Lower lobe of right lung (tissue), 2 donors: ENCODE results near the gene OR4C45. TPM values are rescaled to one million over a fixed set of nuclear protein-coding genes. Genes with fewer than 3 reads are reported as not detected.

Source experiments
- ATAC-seq, 2 donors: fragments of 200-7000 bp; cut with Tn5 transposase; one replicate each; pipeline ENCODE4 v1.9.1; 2020 to 2022; ENCODE audit warnings: mild to moderate bottlenecking in 2 of 2, moderate library complexity in 2 of 2
- DNase-seq: peaks from one replicate; pipeline ENCODE4 v3.0.0-alpha.2; 2020
- H3K27ac ChIP-seq: fragments of 200-600 bp; one replicate; pipeline ENCODE4 v1.8.0; 2022
- H3K27me3 ChIP-seq: fragments of 200-600 bp; one replicate; pipeline ENCODE4 v1.8.0; 2022; ENCODE audit warnings: low read depth
- H3K36me3 ChIP-seq: fragments of 200-600 bp; one replicate; pipeline ENCODE4 v1.8.0; 2022; ENCODE audit warnings: mild to moderate bottlenecking
- H3K4me1 ChIP-seq: fragments of 200-600 bp; one replicate; pipeline ENCODE4 v1.8.0; 2022
- H3K4me3 ChIP-seq: fragments of 200-600 bp; one replicate; pipeline ENCODE4 v1.8.0; 2022; ENCODE audit warnings: mild to moderate bottlenecking
- H3K9me3 ChIP-seq: fragments of 200-600 bp; one replicate; pipeline ENCODE4 v1.8.0; 2022
- intact Hi-C: fragments of 100-400 bp; cut with DNase I; formaldehyde crosslinking; loops from one replicate; pipeline ENCODE4 v1.11.0; 2022
- total RNA-seq: library from RNA; stranded (reverse); fragmentation: NEBNext Ultra II Directional; extraction: Animal tissue kit (Norgen Biotek cat#: 25700); gene quantifications from one replicate; pipeline ENCODE4 v1.2.1, GENCODE V29; 2021
- TF ChIP-seq, protein P1 (sequence below): fragments of 200-600 bp; IDR thresholded peaks from one replicate; pipeline ENCODE4 v1.8.0; 2022; ENCODE audit warnings: antibody characterized with exemption, mild to moderate bottlenecking
- donor health status: DM: no; HTN: yes; CAD: no; lungs with severe emphysema.

Gene OR4C45
- total RNA-seq, 1 donor from 2014 or later, result not detected

DNA sequence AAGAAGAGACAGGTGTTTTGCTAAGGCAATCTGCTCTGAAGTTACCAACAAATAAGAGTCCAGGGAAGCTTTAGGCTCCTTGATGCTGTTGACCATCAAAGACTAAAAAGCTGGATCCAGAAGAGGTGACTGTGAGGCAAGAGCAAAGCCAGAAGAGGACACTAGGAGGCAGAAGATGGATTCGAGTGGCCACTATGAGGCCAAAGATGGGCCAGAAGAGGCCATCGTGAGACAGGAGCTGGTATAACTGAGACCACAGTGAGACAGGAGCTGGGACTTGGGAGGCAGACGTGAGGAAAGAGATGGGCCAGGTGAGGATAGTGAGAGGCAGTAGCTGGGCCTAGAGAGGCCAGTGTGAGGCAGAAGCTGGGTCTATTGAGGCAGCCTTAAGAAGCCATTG lies 37.7 kb downstream of the OR4C45 start:
- ATAC-seq (no peak), DNase-seq (no peak)
- Histone ChIP-seq H3K36me3 (no peaks in the 10 kb centered on the region), H3K27me3 (no peaks in the 10 kb centered on the region), H3K4me1 (no peaks in the 10 kb centered on the region), H3K4me3 (no peak overlapping the region), H3K9me3 (no peaks in the 10 kb centered on the region), H3K27ac (no peak overlapping the region)
- intact Hi-C loops, result no loop called here
- TF ChIP-seq, protein P1, sequence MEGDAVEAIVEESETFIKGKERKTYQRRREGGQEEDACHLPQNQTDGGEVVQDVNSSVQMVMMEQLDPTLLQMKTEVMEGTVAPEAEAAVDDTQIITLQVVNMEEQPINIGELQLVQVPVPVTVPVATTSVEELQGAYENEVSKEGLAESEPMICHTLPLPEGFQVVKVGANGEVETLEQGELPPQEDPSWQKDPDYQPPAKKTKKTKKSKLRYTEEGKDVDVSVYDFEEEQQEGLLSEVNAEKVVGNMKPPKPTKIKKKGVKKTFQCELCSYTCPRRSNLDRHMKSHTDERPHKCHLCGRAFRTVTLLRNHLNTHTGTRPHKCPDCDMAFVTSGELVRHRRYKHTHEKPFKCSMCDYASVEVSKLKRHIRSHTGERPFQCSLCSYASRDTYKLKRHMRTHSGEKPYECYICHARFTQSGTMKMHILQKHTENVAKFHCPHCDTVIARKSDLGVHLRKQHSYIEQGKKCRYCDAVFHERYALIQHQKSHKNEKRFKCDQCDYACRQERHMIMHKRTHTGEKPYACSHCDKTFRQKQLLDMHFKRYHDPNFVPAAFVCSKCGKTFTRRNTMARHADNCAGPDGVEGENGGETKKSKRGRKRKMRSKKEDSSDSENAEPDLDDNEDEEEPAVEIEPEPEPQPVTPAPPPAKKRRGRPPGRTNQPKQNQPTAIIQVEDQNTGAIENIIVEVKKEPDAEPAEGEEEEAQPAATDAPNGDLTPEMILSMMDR, result no peak

DNA sequence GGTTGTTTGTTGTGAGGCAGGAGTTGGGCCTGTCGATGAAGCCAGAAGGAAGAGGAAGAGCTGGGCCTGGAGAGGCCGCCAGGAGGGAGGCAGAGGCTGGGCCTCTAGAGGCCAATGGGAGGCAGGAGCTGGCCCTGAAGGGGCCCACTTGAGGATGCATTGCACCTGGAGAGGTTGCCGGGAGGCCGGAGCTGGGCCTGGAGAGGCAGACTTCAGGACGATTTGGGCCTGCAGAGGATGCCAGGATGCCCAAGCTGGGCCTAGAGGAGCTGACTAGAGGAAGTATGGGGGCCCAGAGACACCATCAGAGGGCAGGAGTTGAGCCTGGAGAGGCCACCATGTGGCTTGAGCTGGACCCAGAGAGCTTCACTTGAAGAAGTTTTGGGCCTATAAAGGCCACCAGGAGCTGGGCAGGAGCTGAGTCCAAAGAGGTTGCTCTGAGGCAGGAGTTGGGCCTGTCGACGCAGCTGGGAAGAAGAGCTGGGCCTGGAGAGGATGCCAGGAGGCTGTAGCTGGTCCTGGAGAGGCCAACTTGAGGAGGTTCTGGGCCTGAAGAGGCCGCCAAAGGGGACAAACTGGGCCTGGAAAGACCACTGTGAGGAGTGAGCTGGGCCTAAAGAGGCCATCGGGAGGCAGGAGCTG lies 39.0 kb downstream of the OR4C45 start:
- ATAC-seq (no peak), DNase-seq (no peak)
- Histone ChIP-seq H3K27me3 (no peaks in the 10 kb centered on the region), H3K36me3 (no peaks in the 10 kb centered on the region), H3K4me1 (no peaks in the 10 kb centered on the region), H3K9me3 (no peaks in the 10 kb centered on the region), H3K4me3 (no peak overlapping the region), H3K27ac (no peak overlapping the region)
- TF ChIP-seq, protein P1, result no peak
- intact Hi-C loops, result no loop called here

DNA sequence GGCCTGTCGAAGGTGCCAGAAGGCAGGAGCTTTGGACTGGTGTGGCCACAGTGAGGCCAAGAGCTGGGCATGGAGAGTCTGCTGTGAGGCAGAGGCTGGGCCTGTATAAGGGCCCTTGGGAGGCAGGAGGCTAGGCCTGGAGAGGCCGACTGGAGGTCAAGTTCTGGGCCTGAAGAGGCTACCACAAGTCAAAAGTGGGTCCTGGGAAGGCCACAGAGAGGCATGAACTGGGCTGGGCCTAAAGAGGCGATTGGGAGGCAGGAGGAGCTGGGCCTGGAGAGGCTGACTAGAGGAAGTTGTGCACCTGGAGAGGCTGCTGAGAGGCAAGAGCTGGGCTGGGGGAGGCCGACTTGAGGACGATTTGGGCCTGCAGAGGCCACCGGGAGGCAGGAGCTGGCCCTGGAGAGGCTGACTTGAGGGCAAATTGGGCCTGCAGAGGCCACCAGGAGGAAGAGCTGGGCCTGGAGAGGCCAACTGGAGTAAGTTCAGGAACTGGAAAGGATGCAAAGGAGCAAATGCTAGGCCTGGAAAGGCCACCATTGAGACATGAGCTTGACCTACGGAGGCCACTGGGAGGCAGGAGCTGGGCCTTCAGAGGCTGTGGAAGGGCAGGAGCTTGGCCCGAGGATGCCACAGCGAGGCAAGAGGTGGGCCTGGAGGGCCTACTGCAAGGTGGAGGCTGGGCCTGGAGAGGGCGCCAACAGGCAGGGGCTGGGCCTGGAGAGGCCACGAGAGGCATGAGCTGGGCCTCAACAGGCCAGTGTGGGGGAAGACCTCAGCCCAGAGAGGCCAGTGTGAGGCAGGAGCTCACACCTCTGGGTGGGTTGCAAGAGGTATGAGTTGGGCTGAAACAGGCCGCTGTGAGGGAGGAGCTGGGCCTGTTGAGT lies 39.8 kb downstream of the OR4C45 start:
- Histone ChIP-seq H3K4me3 (no peak overlapping the region), H3K9me3 (peaks cover 3% of the 10 kb centered on the region), H3K36me3 (no peaks in the 10 kb centered on the region), H3K27ac (no peak overlapping the region), H3K27me3 (no peaks in the 10 kb centered on the region), H3K4me1 (no peaks in the 10 kb centered on the region)
- no peak for ATAC-seq
- no peak for DNase-seq
- intact Hi-C loops, result no loop called here
- TF ChIP-seq, protein P1, result no peak

DNA sequence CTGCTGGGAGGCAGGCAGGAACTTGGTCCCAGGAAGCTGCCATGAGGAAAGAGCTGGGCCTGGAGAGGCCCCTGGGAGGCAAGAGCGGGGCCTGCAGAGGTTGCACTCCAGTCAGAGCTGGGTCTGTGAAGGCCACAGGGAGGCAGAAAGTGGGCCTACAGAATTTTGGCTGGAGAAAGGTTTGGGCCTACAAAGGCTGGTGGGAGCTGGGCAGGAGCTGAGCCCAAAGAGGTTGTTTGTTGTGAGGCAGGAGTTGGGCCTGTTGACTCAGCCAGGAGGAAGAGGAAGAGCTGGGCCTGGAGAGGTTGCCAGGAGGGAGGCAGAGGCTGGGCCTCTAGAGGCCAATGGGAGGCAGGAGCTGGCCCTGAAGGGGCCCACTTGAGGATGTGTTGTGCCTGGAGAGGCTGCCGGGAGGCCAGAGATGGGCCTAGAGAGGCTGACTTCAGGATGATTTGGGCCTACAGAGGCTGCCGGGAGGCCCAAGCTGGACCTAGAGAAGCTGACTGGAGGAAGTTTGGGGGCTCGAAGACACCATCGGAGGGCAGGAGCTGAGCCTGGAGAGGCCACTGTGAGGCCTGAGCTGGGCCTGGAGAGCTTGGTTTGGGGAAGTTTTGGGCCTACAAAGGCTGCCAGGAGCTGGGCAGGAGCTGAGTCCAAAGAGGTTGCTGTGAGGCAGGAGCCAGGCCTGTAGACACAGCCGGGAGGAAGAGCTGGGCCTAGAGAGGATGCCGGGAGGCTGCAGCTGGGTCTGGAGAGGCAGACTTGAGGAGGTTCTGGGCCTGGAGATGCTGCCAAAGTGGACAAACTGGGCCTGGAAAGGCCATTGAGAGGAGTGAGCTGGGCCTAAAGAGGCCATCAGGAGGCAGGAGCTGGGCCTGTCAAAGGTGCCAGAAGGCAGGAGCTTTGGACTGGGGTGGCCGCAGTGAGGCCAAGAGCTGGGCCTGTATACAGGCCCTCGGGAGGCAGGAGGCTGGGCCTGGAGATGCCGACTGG lies 40.7 kb downstream of the OR4C45 start:
- H3K4me1 ChIP-seq, result no peaks in the 10 kb centered on the region
- DNase-seq (no peak), ATAC-seq (no peak)
- no peak overlapping the region for H3K4me3 ChIP-seq
- peaks cover 3% of the 10 kb centered on the region for H3K9me3 ChIP-seq
- intact Hi-C loops, result no loop called here
- TF ChIP-seq, protein P1, result no peak
- H3K27me3 ChIP-seq, result no peaks in the 10 kb centered on the region
- no peak overlapping the region for H3K27ac ChIP-seq
- no peaks in the 10 kb centered on the region for H3K36me3 ChIP-seq

DNA sequence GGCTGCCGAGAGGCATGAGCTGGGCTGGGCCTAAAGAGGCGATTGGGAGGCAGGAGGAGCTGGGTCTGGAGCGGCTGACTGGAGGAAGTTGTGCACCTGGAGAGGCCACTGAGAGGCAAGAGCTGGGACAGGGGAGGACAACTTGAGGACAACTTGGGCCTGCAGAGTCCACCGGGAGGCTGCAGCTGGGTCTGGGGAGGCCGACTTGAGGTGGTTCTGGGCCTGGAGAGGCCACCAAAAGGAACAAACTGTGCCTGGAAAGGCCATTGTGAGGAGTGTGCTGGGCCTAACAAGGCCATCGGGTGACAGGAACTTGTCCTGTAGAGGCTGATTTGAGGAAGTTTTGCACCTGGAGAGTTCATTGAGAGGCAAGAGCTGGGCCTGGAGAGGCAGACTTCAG lies 41.5 kb downstream of the OR4C45 start:
- DNase-seq (no peak), ATAC-seq (no peak)
- Histone ChIP-seq H3K27ac (no peak overlapping the region), H3K9me3 (peaks cover 3% of the 10 kb centered on the region), H3K4me3 (no peak overlapping the region), H3K4me1 (no peaks in the 10 kb centered on the region), H3K36me3 (no peaks in the 10 kb centered on the region), H3K27me3 (no peaks in the 10 kb centered on the region)
- TF ChIP-seq, protein P1, result no peak
- intact Hi-C loops, result no loop called here
